Anterior cingulate cortex (tissue), 58 donors: Measurements from ENCODE around the gene VILL.
"Not testable (repeated sequence)": the region's sequence is repeated elsewhere in the genome, so short reads cannot be mapped to it uniquely, and the experiment has no call there.

Experiments
- DNase-seq, 58 donors: peaks; one replicate each; lab custom pipeline; 2025; lab: John Stamatoyannopoulos, UW

Gene VILL

DNA sequence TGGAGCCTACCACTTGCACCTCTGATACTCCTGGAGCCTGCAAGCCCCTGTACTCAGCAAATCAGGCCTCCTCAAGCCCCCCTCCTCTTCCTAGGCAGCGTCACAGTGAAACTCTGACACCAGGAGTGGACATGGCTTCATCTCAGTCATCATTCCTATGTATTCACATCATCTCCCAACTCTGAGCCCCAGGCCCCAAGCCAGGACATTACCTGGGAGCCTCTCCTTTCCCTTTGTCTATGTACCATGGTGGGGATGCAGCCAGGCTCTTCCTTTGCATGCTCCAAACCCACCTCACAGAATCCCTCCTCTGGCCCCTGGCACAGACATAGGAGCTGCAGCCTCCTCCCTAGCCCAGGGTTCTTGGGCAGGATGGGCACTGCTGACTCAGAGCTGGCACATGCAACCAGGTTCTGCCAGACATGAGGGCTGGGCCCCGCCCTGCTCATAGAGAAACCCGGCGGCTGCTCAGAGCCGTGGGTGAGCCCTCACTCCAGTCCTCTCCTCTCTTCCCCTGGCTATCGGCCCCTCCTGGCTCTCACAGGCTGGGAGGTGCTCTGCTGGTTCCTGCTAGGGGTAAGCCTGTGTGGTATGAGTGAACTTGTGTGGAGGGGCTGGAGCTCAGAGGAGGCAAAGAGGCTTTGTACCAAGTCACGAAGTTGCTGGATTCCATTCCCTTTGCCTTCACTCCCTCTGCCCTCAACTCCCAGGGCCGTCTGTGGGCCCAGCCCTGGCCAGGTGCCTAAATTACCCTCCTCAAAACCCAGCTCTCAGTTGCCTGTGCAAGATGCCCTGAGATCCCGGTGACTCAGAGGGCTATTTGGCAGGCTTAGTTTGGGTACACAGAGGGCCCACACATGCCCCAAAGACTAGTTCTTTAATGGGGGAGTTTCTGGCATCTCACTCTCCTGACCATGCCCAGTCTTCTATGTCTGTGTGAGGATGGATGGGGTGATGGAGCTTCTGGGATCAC is 40.7 kb downstream of the VILL start:
- peak in 6 of 58 donors; percentile 29 to 87 (median 49) for DNase-seq

DNA sequence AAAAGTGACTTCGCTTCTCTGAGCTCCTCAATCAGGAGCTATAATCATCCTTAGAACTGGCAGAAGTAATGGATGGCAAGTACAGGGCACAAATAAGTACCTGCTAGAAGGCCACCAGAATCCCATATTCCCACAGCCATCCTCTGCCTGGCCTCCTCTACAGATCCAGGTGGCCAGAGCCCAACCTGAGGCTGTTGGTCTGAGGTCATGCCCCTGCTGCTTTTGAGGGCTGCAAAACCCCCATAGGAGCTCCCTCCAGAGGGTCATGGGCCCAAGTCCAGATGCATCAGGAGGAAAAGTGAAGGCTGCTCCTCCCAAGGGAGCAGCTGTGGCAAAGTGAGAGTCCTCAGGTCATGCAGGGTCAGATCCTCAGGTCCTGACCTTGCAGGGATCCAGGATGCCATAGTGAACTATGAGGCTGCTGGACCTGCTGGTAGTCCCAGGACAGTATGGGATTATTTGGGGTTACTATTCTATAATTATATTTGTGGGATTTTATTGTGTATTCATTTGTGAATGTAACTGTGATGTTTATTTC is 41.8 kb downstream of the VILL start:
- no peak for DNase-seq

DNA sequence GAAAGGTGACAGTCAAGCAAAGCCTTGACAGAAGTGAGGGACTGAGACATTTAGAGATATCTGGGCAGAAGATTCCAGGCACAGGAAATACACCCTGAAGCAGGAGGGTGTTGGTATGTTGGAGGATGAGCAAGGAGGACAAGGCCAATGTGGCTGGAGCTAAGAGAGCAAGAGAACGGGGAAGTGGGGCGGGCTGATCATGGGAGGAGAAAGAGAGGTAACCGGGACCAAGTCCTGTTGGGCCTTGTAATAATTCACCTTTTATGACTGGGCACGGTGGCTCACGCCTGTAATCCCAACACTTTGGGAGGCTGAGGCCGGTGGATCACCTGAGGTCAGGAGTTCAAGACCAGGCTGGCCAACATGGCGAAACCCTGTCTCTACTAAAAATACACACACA is 43.0 kb downstream of the VILL start:
- DNase-seq: not testable (repeated sequence)

DNA sequence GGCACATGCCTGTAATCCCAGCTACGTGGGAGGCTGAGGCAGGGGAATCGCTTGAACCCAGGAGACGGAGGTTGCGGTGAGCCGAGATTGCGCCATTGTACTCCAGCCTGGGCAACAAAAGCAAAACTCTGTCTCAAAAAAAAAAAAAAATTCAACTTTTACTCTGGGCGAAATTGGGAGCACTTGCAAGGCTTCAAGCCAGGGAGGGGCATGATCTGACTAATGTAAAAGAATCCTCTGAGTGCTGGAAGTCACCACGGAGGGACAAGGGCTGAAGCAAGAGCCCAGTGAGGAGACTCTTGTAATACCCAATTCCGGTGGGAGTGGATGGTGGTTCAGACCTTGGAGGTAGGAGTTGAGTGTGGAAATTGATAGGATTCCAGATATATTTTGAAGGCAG is 43.7 kb downstream of the VILL start:
- DNase-seq: not testable (repeated sequence)

DNA sequence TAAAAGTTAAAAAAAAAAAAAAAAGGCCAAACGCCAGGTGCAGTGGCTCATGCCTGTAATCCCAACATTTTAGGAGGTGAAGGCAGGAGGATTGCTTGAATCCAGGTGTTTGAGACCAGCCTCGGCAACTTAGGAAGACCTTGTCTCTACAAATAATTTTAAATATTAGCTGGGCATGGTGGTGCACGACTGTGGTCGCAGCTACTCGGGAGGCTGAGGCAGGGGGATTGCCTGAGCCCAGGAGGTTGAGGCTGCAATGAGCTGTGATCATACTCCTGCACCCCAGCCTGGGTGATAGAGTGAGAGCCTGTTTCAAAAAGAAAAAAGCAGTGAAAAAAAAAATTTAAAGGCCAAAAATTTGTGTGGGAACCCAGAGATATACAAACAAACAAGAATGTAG is 45.7 kb downstream of the VILL start:
- no peak for DNase-seq

DNA sequence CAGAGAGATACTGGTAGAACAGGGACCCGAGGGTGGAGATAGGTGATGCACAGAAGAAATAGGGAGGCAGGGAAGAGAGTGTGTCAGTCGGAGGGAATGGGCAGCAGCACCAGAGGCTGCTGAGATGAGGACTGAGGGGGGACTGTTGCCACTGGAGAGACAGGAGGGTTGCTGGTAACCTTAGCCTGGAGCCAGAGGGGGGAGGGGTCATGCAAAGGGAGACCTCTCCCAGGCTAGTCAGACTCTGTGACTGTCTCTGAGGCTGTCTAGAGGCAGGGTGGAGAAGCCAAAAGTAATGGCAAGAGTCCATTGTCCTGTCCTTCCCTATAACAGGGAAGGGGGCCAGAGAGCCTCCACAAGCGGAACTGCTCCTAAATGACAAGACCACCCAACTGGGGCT is 46.3 kb downstream of the VILL start:
- DNase-seq: no peak

DNA sequence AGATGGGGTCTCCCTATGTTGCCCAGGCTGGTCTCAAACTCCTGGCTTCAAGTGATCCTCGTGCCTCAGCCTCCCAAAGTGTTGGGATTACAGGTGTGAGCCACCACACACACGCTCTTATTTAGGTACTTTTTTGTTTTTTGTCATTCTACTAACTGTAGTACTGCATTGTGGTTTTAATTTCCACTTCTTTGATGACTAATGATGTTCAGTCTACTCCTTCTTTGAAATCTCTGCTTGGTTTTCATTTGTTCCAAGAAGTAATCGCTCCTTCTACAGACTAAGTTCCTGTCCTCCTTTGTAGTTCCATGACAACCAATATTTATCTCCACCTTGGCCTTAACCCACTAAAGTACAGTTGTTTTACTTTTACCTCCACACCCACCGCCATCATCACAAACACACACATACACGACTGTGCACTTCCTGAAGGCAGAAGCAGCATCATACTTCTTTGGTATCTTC is 47.9 kb downstream of the VILL start:
- DNase-seq: no peak

DNA sequence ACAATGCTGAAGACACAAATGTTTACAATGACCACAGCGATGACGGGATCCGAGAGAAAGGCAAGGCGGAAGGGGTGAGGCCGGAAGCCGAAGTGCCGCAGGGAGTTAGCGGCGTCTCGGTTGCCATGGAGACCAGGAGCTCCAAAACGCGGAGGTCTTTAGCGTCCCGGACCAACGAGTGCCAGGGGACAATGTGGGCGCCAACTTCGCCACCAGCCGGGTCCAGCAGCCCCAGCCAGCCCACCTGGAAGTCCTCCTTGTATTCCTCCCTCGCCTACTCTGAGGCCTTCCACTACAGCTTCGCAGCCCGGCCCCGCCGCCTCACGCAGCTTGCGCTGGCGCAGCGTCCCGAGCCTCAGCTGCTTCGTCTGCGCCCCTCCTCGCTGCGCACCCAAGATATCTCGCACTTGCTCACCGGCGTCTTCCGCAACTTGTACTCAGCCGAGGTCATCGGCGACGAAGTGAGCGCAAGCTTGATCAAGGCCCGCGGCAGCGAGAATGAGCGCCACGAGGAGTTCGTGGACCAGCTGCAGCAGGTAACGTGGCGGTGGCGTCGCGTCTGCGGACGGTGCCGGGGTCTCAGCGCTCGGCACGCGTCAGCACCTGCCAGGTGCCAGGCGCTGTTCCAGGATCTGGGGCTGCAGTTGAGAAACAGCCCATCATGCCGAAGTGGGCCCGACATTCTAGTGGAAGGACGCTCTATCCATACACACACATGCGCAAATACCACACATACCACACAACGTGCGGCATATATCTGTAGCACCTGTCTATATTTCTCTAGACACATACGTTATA is 48.7 kb downstream of the VILL start, which contains the start of gene DLEC1:
DLEC1 (plus strand) TSS at position 108 of the 798 bp plus-strand sequence; CDS start at position 126, 18 bp downstream.
- peak in 10 of 58 donors; percentile 6 to 42 (median 16) for DNase-seq

DNA sequence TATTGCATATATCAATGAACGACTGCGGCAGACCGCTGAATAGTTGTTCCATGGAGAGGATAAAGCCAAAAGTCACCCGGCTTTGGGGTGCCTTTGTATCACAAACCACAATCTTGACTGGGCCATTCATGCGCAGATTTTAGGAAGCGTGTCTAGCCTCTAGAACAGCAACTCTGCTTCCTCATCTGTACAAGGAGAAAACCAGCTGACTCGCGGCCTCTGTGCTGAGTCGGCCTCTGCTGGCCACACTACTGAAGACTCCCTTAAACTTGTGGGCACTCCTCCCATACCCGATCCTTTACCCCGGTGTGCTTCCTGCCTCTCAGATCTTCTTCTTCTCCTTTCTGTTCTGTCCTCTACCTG is 49.3 kb downstream of the VILL start:
- peak in 36 of 58 donors; percentile 6 to 55 (median 34) for DNase-seq

DNA sequence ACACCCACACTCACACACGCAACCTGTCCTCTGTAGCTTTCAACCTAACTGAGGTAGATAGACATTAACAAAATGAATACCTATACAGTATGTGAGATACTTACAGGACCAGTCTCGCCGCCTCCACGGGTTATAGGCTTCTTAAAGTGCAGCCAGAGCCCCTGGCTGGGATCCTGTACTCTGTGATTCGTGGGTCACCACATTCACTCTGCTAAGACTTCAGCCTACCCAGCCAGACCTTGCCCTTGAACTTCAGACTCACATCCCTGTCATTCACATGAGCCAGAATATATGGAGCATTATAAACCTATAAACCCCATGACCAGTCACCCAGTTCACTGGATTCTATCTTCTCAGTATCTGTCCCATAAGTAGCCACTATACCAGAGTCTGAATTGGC is 49.8 kb downstream of the VILL start:
- DNase-seq: no peak

DNA sequence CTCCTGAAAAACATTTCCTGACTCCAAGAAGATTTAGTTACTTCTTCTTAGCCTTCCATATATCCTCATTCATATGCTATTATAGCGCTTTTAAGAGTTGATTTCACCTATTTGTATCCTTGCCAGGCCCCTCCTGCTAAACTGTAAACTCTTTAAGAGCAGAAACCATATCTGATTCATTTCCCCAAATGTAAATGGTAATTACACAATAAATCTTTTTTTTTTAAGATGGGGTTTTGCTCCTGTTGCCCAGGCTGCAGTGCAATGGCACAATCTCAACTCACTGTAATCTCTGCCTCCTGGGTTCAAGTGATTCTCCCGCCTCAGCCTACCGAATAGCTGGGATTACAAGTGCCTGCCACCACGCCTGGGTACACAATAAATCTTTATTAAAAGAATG is 52.9 kb downstream of the VILL start:
- DNase-seq: no peak

DNA sequence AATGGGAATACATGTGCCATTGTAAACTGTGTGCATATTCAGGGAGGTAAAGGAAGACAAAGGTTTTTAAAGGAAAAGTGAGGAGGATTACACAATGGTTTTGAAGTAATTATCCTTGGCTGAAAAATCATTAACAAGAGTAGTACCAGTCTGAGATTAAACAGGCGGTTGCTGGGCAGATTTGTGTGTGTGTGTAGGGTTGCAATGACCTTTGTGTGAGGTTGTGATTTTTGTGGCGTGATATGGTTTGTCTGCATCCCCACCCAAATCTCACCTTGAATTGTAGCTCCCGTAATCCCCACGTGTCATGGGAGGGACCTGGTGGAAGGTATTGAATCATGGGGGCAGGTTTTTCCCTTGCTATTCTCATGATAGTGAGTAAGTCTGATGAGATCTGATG is 55.4 kb downstream of the VILL start:
- no peak for DNase-seq

DNA sequence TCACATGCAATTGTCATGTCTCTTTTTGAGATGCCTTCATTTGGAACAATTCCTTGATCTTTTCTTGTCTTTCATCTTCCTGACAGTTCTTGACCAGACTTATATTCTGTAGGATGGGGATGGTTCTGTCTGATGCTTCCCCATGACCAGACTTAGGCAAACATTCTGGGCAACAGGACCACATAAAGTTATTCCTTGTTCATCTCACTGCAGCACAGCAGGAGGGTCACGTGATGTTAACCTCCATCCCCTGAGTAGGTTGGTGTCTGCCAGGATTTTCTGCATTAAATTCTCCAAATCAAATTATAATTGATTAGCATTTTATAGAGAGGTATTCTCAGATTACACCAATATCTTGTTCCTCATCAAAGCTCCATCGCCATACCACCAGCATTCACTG is 56.2 kb downstream of the VILL start:
- no peak for DNase-seq

DNA sequence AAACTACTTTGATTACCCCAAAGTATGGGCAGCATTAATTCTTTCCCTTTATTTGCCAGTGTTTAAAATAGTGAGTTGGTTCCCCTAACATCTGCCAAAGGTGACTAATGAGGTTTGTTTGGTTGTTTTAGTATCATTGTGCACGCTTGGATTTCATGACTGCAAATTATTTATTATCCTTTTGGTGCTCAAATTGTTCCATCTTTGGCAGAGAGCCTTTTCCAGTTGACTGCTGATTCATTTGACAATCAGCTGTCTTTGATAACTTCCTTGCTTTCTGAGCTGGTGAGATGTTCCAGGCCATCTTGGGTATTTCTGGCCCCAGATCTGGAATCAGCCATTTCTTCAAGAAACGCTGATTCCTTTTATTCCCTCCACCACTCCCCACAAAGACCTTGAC is 57.3 kb downstream of the VILL start:
- DNase-seq: no peak

DNA sequence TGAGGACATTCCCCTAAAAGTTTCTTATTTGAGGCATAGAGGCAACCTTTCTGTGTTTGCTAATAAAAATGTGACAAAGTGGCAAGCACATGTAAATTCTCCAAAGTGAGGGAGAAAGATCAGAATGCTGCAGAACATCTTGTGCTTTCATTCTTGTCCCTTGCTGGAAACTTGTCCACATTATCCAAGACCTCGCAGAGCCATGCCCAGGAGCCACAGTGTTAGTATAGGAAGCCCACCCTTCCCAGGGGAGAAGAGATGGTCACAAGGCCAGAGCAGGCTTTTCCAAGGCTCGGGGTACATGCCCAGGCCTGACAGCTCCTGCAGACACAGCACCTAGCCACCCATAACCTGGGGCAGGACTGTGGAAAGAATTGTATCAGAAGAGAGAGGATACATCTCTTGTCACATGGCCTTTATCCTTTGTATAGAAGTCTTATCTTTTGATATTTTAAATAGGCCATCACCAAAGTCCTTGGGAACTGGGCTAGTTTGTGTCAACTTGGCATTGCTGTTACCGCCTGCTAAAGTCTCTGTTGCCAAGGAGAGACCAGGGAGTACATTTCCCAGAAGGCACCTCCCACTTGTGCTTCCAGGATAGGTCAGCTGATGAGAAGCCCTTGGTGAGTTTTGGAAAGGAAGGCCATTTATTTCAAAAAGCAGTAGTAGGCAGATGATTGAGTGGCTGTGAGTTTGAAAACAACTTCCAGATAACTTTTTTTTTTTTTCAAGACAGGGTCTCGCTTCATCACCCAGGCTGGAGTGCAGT is 59.0 kb downstream of the VILL start:
- DNase-seq: peak in 6 of 58 donors; percentile 1 to 54 (median 28)

DNA sequence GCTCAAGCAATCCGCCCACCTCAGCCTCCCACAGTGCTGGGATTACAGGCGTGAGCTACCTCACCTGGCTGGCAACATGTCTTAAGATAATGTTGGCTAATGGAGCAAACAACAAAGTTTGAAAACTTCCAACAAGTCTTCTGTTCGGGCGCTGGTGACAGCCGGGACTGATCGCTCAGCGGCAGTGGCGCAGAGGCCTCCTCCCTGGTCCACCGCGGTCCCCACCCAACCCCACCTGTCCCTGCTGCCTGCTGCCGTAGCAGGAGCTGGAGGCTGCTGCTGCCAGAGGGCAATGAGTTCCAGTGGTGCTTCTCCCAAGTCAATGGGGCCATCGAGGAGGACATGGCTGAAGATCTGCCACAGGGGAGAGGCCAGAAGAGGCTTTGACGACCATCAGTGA is 60.5 kb downstream of the VILL start:
- DNase-seq: no peak

DNA sequence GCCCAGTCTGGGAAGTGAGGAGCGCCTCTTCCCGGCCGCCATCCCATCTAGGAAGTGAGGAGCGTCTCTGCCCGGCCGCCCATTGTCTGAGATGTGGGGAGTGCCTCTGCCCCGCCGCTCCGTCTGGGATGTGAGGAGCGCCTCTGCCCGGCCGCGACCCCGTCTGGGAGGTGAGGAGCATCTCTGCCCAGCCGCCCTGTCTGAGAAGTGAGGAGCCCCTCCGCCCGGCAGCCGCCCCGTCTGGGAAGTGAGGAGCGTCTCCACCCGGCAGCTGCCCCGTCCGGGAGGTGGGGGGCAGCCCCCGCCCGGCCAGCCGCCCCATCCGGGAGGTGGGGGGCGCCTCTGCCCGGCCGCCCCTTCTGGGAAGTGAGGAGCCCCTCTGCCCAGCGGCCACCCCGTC is 62.7 kb downstream of the VILL start:
- not testable (repeated sequence) for DNase-seq

DNA sequence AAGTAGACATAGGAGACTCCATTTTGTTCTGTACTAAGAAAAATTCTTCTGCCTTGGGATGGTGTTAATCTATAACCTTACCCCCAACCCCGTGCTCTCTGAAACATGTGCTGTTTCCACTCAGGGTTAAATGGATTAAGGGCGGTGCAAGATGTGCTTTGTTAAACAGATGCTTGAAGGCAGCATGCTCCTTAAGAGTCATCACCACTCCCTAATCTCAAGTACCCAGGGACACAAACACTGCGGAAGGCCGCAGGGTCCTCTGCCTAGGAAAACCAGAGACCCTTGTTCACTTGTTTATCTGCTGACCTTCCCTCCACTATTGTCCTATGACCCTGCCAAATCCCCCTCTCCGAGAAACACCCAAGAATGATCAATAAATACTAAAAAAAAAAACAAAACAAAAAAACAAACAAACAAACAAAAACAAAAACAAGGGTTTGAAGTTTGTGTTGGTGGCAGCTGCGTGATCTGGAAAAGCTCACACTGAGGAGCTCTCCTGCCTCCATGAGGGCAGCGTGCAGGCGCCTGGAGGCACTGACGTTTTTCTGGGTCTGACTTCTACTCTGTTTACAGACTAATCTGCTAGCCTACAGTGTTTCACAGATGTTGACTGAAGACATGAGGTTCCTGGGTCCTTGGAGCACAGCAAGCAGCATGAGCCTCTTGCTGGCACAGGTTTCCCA is 63.4 kb downstream of the VILL start:
- DNase-seq: not testable (repeated sequence)

DNA sequence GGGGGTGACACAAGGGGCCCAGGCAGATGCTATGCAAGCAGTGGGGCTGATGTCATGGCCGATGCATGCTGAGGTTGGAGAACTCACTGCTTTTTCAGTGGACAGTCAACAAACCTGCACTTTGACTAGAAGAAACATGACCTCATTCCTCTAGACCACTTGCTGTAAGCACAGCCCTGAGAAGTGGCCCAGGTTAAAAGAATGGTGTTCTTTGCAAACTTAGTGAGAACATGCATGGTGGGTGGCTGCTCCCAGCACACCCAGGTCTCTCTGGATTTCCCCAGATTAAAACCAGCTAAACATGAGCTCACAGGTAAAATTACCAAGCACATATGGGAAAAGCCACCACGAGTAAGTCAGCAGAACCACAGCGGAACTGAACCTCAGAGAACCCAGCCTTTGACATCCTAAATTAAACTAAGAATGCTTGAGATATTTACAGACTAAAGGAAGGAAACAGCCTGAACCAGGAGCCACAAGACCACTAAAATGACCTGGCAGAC is 64.0 kb downstream of the VILL start:
- no peak for DNase-seq
